Ishikawa (cell line): ENCODE results near the gene TMPRSS4.

Experiments
- EP300 ChIP-seq: IDR thresholded peaks from 2 replicates; pipeline ENCODE4 v1.6.1; 2012; ENCODE audit warnings: borderline replicate concordance
- RAD21 ChIP-seq: IDR thresholded peaks from 2 replicates; pipeline ENCODE4 v1.6.1; 2012; ENCODE audit warnings: low read depth
- REST ChIP-seq: IDR thresholded peaks from 2 replicates; pipeline ENCODE4 v1.6.1; 2012; ENCODE audit warnings: low read depth, mild to moderate bottlenecking

- TF ChIP-seq RAD21 (no peak), EP300 (no peak), REST (no peak)
Observed at GRCh38 chr11:118087931-118088330, 11.1 kb downstream of the TMPRSS4 start.
